ENCODE measurements around the gene MTHFD2L.

Gene MTHFD2L

DNA sequence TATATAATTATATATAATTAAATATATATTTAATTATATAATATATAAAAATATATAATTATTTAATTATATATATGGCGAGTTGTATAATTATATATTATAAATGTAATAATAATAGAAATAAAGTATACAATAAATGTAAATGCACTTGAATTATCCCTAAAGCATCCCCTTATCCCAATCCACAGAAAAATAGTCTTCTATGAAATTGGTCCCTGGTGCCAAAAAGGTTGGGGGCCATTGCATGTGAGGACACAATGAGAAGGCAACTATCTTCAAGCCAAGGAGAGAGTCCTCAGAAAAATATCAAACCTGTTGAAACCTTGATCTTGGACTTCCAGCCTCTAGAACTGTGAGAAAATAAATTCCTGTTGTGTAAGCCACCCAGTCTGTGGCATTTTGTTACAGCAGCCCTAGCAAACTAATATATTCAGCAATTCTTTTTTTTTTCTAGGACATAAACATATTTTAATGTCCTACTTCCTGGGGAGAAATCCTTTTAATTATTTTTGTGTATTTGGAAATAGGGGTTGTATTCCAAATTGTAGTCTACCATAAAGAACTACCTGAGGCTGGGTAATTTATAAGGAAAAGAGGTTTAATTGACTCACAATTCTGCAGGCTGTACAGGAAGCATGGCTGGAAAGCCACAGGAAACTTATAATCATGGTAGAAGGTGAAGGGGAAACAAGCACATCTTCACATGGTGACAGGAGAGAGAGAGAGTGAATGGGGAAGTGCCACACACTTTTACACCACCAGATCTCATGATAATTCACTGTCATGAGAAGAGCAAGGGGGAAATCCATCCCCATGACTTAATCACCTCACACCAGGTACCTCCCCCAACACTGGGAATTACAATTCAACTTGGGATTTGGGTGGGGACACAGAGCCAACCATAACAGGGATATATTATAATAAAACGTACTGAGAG is 36.0 kb upstream of the MTHFD2L start:
- TF ChIP-seq, protein P1, sequence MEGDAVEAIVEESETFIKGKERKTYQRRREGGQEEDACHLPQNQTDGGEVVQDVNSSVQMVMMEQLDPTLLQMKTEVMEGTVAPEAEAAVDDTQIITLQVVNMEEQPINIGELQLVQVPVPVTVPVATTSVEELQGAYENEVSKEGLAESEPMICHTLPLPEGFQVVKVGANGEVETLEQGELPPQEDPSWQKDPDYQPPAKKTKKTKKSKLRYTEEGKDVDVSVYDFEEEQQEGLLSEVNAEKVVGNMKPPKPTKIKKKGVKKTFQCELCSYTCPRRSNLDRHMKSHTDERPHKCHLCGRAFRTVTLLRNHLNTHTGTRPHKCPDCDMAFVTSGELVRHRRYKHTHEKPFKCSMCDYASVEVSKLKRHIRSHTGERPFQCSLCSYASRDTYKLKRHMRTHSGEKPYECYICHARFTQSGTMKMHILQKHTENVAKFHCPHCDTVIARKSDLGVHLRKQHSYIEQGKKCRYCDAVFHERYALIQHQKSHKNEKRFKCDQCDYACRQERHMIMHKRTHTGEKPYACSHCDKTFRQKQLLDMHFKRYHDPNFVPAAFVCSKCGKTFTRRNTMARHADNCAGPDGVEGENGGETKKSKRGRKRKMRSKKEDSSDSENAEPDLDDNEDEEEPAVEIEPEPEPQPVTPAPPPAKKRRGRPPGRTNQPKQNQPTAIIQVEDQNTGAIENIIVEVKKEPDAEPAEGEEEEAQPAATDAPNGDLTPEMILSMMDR (IDR thresholded peaks at IDR 0.05; ENCODE audit: low read length) = no peak
- TF ChIP-seq EZH2 (optimal IDR thresholded peaks at IDR 0.05; ENCODE audit: low read depth, low read length) (no peak), EZH2phosphoT487 (IDR thresholded peaks at IDR 0.05; ENCODE audit: low read length) (no peak)

DNA sequence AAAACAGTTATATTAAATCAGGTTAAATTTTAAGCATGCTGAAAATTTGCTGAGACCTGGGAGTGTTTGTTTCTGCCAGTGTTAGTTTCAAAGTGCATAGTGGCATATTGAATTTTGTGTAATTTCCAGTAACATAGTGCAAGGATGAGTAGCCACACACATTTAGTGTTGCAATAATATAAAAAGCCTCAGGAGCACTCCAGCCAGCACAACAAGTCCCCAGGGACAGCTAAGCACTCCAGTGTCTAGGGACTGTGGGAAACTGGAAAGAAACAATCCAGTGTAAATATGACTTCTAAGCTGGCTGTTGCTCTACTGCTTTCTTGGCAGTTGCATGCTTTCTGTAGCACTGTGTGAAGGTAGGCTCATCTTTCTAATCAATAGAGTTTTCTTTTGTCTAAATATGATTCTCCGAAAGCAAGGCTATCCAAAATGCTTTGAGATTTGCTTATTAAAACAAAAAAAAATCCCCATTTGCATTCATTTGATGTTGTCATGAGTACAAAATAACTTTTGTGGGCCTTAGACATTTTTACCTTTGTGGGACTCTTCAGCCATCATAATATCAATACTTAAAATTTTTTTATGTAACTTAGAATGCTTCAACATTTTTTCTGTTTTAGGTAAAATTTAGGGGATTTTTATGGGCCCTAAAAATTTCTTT is 34.7 kb upstream of the MTHFD2L start:
- H3K9me2 ChIP-seq (replicated peaks; ENCODE audit: insufficient read depth, low read length) = no peaks in the 10 kb centered on the region
- no peak overlapping the region for H3K9ac ChIP-seq (ENCODE audit: low read length)
- H3K4me3 ChIP-seq (ENCODE audit: low read length) = no peak overlapping the region
- H3K79me2 ChIP-seq (ENCODE audit: low read length) = no peaks in the 10 kb centered on the region
- DNase-seq = no peak
- no peaks in the 10 kb centered on the region for H4K20me1 ChIP-seq (ENCODE audit: insufficient read depth, low read length)
- no peak overlapping the region for H3K4me2 ChIP-seq (ENCODE audit: low read depth, low read length)
- no peaks in the 10 kb centered on the region for H3K4me1 ChIP-seq (ENCODE audit: low read length)
- TF ChIP-seq EZH2 (optimal IDR thresholded peaks at IDR 0.05; ENCODE audit: low read depth, low read length) (no peak), EZH2phosphoT487 (IDR thresholded peaks at IDR 0.05; ENCODE audit: low read length) (no peak)
- TF ChIP-seq, protein P1 (IDR thresholded peaks at IDR 0.05; ENCODE audit: low read length) = no peak
- H3K9me3 ChIP-seq (replicated peaks; ENCODE audit: insufficient read depth, low read length) = no peaks in the 10 kb centered on the region
- H3K36me3 ChIP-seq (replicated peaks; ENCODE audit: insufficient read depth, low read length) = no peaks in the 10 kb centered on the region
- no peaks in the 10 kb centered on the region for H3K27me3 ChIP-seq (replicated peaks; ENCODE audit: insufficient read depth, low read length)
- H3F3A ChIP-seq (ENCODE audit: insufficient read depth, low read length) = no peaks in the 10 kb centered on the region
- H2AFZ ChIP-seq (ENCODE audit: low read length) = no peak overlapping the region
- no peak overlapping the region for H3K27ac ChIP-seq (ENCODE audit: low read length)

More for the DNA sequence above, 36.0 kb upstream of the MTHFD2L start:
- no peak overlapping the region for H3K4me2 ChIP-seq (ENCODE audit: low read depth, low read length)
- H3K27me3 ChIP-seq (replicated peaks; ENCODE audit: insufficient read depth, low read length) = no peaks in the 10 kb centered on the region
- no peak overlapping the region for H2AFZ ChIP-seq (ENCODE audit: low read length)
- no peaks in the 10 kb centered on the region for H3K9me2 ChIP-seq (replicated peaks; ENCODE audit: insufficient read depth, low read length)
- no peak for DNase-seq
- H3K27ac ChIP-seq (ENCODE audit: low read length) = no peak overlapping the region
- no peak overlapping the region for H3K9ac ChIP-seq (ENCODE audit: low read length)
- no peaks in the 10 kb centered on the region for H3F3A ChIP-seq (ENCODE audit: insufficient read depth, low read length)
- no peaks in the 10 kb centered on the region for H3K79me2 ChIP-seq (ENCODE audit: low read length)
- H3K36me3 ChIP-seq (replicated peaks; ENCODE audit: insufficient read depth, low read length) = no peaks in the 10 kb centered on the region
- no peaks in the 10 kb centered on the region for H3K9me3 ChIP-seq (replicated peaks; ENCODE audit: insufficient read depth, low read length)
- no peak overlapping the region for H3K4me3 ChIP-seq (ENCODE audit: low read length)
- H3K4me1 ChIP-seq (ENCODE audit: low read length) = no peaks in the 10 kb centered on the region
- H4K20me1 ChIP-seq (ENCODE audit: insufficient read depth, low read length) = no peaks in the 10 kb centered on the region

DNA sequence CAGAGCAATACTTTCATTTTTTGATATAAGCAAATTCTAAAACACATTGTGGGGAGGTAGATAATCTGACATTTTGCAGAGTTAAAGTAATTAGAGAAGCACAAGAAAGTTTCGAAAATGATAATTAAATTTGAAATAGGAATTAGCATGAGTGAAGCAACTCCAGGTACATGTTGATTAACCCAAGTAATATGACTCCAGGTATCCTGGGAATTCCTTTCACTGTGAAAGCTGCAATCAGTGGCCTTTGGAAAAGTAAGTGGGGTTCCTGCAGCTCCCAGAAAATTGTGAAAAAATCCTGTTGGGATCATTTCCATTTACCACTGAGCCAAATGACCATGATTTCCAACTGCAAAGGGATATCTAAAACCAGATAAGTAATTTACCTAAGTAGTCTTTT is 32.9 kb upstream of the MTHFD2L start:
- Histone ChIP-seq H4K20me1 (ENCODE audit: insufficient read depth, low read length) (no peaks in the 10 kb centered on the region), H3K9me2 (replicated peaks; ENCODE audit: insufficient read depth, low read length) (no peaks in the 10 kb centered on the region), H3K4me1 (ENCODE audit: low read length) (no peaks in the 10 kb centered on the region), H3K4me2 (ENCODE audit: low read depth, low read length) (no peak overlapping the region), H3K36me3 (replicated peaks; ENCODE audit: insufficient read depth, low read length) (no peaks in the 10 kb centered on the region), H3K4me3 (ENCODE audit: low read length) (no peak overlapping the region), H3K79me2 (ENCODE audit: low read length) (no peaks in the 10 kb centered on the region), H3K27ac (ENCODE audit: low read length) (no peak overlapping the region), H2AFZ (ENCODE audit: low read length) (no peak overlapping the region), H3K9me3 (replicated peaks; ENCODE audit: insufficient read depth, low read length) (no peaks in the 10 kb centered on the region), H3K9ac (ENCODE audit: low read length) (no peak overlapping the region), H3K27me3 (replicated peaks; ENCODE audit: insufficient read depth, low read length) (no peaks in the 10 kb centered on the region), H3F3A (ENCODE audit: insufficient read depth, low read length) (no peaks in the 10 kb centered on the region)
- no peak for DNase-seq
- TF ChIP-seq EZH2 (optimal IDR thresholded peaks at IDR 0.05; ENCODE audit: low read depth, low read length) (no peak), EZH2phosphoT487 (IDR thresholded peaks at IDR 0.05; ENCODE audit: low read length) (no peak)
- TF ChIP-seq, protein P1 (IDR thresholded peaks at IDR 0.05; ENCODE audit: low read length) = no peak

Measured in MM.1S (cell line).